Sigmoid colon (tissue), 4 donors: ENCODE data around the gene ELAVL3.

Experiments
- CTCF ChIP-seq, 4 experiments: fragments of 450-650 bp in 3 of 4; fragments of 200-600 bp in 1 of 4; IDR thresholded peaks; one replicate each; pipeline ENCODE4 v1.5.1; 2016 to 2019; ENCODE audit warnings: antibody characterized with exemption in 4 of 4, mild to moderate bottlenecking in 3 of 4, moderate library complexity in 2 of 4
- EP300 ChIP-seq, 4 donors: sonication (generic); formaldehyde crosslinking; IDR thresholded peaks; one replicate each; pipeline ENCODE4 v1.6.1; 2017; ENCODE audit warnings: antibody characterized with exemption in 4 of 4
- POLR2A ChIP-seq, 2 donors: fragments of 450-650 bp; IDR thresholded peaks; one replicate each; pipeline ENCODE4 v1.6.1; 2016; ENCODE audit warnings: antibody characterized with exemption in 2 of 2, mild to moderate bottlenecking in 2 of 2, moderate library complexity in 2 of 2
- POLR2AphosphoS5 ChIP-seq, 4 donors: sonication (generic); formaldehyde crosslinking; IDR thresholded peaks; one replicate each; pipeline ENCODE4 v1.6.1; 2017; ENCODE audit warnings: antibody characterized with exemption in 4 of 4

GRCh38 chr19:11496391-11497163 lies 15.7 kb upstream of the ELAVL3 start:
- no peak for TF ChIP-seq POLR2A (IDR thresholded peaks at IDR 0.05)
- TF ChIP-seq CTCF (IDR thresholded peaks at IDR 0.05) = peak; percentile 50 to 69 (median 64)
- TF ChIP-seq POLR2AphosphoS5 (IDR thresholded peaks at IDR 0.05) = no peak
- no peak for TF ChIP-seq EP300 (IDR thresholded peaks at IDR 0.05)
